ENCODE measurements around the gene GRM5.

The GRM5 gene

GRCh38 chr11:88827018-88827676 lies 238.6 kb downstream of the GRM5 start:
- no peak overlapping the region for H3K27ac ChIP-seq (ENCODE audit: low read depth, low read length)
- no peaks in the 10 kb centered on the region for H3K9me3 ChIP-seq (ENCODE audit: insufficient read depth, low read depth, low read length)
- H3K4me3 ChIP-seq (ENCODE audit: low read length): no peak overlapping the region
- no peak overlapping the region for H3K9ac ChIP-seq (ENCODE audit: low read depth, low read length)
- no peaks in the 10 kb centered on the region for H3K4me1 ChIP-seq (ENCODE audit: insufficient read depth, low read length)
- no peaks in the 10 kb centered on the region for H3K27me3 ChIP-seq (ENCODE audit: insufficient read depth, low read length)
- H3K36me3 ChIP-seq (ENCODE audit: insufficient read depth, low read length): no peaks in the 10 kb centered on the region
- 91% methylated on average over 2 of the region's 3 CpGs for WGBS

GRCh38 chr11:88819616-88820015 lies 246.2 kb downstream of the GRM5 start:
- no peak overlapping the region for H3K9ac ChIP-seq (ENCODE audit: low read depth, low read length)
- WGBS: 96% methylated on average over 3 of the region's 3 CpGs

GRCh38 chr11:88818978-88819377 lies 246.8 kb downstream of the GRM5 start:
- Histone ChIP-seq H3K9me3 (ENCODE audit: insufficient read depth, low read depth, low read length) (no peaks in the 10 kb centered on the region), H3K36me3 (ENCODE audit: insufficient read depth, low read length) (no peaks in the 10 kb centered on the region), H3K9ac (ENCODE audit: low read depth, low read length) (no peak overlapping the region), H3K27ac (ENCODE audit: low read depth, low read length) (no peak overlapping the region), H3K4me3 (ENCODE audit: low read length) (no peak overlapping the region), H3K4me1 (ENCODE audit: insufficient read depth, low read length) (no peaks in the 10 kb centered on the region), H3K27me3 (ENCODE audit: insufficient read depth, low read length) (no peaks in the 10 kb centered on the region)

More at GRCh38 chr11:88819616-88820015, 246.2 kb downstream of the GRM5 start:
- H3K36me3 ChIP-seq (ENCODE audit: insufficient read depth, low read length): no peaks in the 10 kb centered on the region
- H3K27ac ChIP-seq (ENCODE audit: low read depth, low read length): no peak overlapping the region
- H3K27me3 ChIP-seq (ENCODE audit: insufficient read depth, low read length): no peaks in the 10 kb centered on the region
- no peaks in the 10 kb centered on the region for H3K4me1 ChIP-seq (ENCODE audit: insufficient read depth, low read length)
- H3K4me3 ChIP-seq (ENCODE audit: low read length): no peak overlapping the region
- no peaks in the 10 kb centered on the region for H3K9me3 ChIP-seq (ENCODE audit: insufficient read depth, low read depth, low read length)

- no peak overlapping the region for H3K27ac ChIP-seq (ENCODE audit: low read depth, low read length)
- WGBS: 57% methylated on average over 3 of the region's 3 CpGs
- no peaks in the 10 kb centered on the region for H3K27me3 ChIP-seq (ENCODE audit: insufficient read depth, low read length)
- H3K9ac ChIP-seq (ENCODE audit: low read depth, low read length): no peak overlapping the region
- no peak overlapping the region for H3K4me3 ChIP-seq (ENCODE audit: low read length)
- no peaks in the 10 kb centered on the region for H3K36me3 ChIP-seq (ENCODE audit: insufficient read depth, low read length)
- peaks cover 15% of the 10 kb centered on the region for H3K4me1 ChIP-seq (ENCODE audit: insufficient read depth, low read length)
- H3K9me3 ChIP-seq (ENCODE audit: insufficient read depth, low read depth, low read length): no peaks in the 10 kb centered on the region
These were observed 250.3 kb downstream of the GRM5 start for GRCh38 chr11:88815505-88815904.

GRCh38 chr11:88814076-88814475 lies 251.7 kb downstream of the GRM5 start:
- H3K4me1 ChIP-seq (ENCODE audit: insufficient read depth, low read length): peaks cover 15% of the 10 kb centered on the region
- H3K9me3 ChIP-seq (ENCODE audit: insufficient read depth, low read depth, low read length): no peaks in the 10 kb centered on the region
- no peak overlapping the region for H3K9ac ChIP-seq (ENCODE audit: low read depth, low read length)
- H3K4me3 ChIP-seq (ENCODE audit: low read length): no peak overlapping the region
- H3K27me3 ChIP-seq (ENCODE audit: insufficient read depth, low read length): no peaks in the 10 kb centered on the region
- WGBS: 0% methylated on average over 1 of the region's 1 CpG
- H3K27ac ChIP-seq (ENCODE audit: low read depth, low read length): no peak overlapping the region
- no peaks in the 10 kb centered on the region for H3K36me3 ChIP-seq (ENCODE audit: insufficient read depth, low read length)

- Histone ChIP-seq H3K27me3 (ENCODE audit: insufficient read depth, low read length) (no peaks in the 10 kb centered on the region), H3K36me3 (ENCODE audit: insufficient read depth, low read length) (no peaks in the 10 kb centered on the region), H3K9ac (ENCODE audit: low read depth, low read length) (no peak overlapping the region), H3K27ac (ENCODE audit: low read depth, low read length) (no peak overlapping the region), H3K4me1 (ENCODE audit: insufficient read depth, low read length) (peaks cover 15% of the 10 kb centered on the region), H3K9me3 (ENCODE audit: insufficient read depth, low read depth, low read length) (no peaks in the 10 kb centered on the region), H3K4me3 (ENCODE audit: low read length) (no peak overlapping the region)
- no CpG with 5 or more reads among the region's 1 CpG for WGBS
These were observed 252.4 kb downstream of the GRM5 start for GRCh38 chr11:88813233-88813915.

GRCh38 chr11:88810420-88811097 lies 255.2 kb downstream of the GRM5 start:
- no peak overlapping the region for H3K4me3 ChIP-seq (ENCODE audit: low read length)
- no peak overlapping the region for H3K9ac ChIP-seq (ENCODE audit: low read depth, low read length)
- H3K27me3 ChIP-seq (ENCODE audit: insufficient read depth, low read length): no peaks in the 10 kb centered on the region
- no peak overlapping the region for H3K27ac ChIP-seq (ENCODE audit: low read depth, low read length)
- 49% methylated on average over 3 of the region's 3 CpGs for WGBS
- no peaks in the 10 kb centered on the region for H3K36me3 ChIP-seq (ENCODE audit: insufficient read depth, low read length)
- no peaks in the 10 kb centered on the region for H3K9me3 ChIP-seq (ENCODE audit: insufficient read depth, low read depth, low read length)
- peaks cover 15% of the 10 kb centered on the region for H3K4me1 ChIP-seq (ENCODE audit: insufficient read depth, low read length)

GRCh38 chr11:88809126-88809525 lies 256.7 kb downstream of the GRM5 start:
- no CpG with 5 or more reads among the region's 1 CpG for WGBS
- Histone ChIP-seq H3K4me3 (ENCODE audit: low read length) (no peak overlapping the region), H3K36me3 (ENCODE audit: insufficient read depth, low read length) (no peaks in the 10 kb centered on the region), H3K4me1 (ENCODE audit: insufficient read depth, low read length) (peaks cover 15% of the 10 kb centered on the region), H3K27me3 (ENCODE audit: insufficient read depth, low read length) (no peaks in the 10 kb centered on the region), H3K27ac (ENCODE audit: low read depth, low read length) (no peak overlapping the region), H3K9me3 (ENCODE audit: insufficient read depth, low read depth, low read length) (no peaks in the 10 kb centered on the region), H3K9ac (ENCODE audit: low read depth, low read length) (no peak overlapping the region)

- Histone ChIP-seq H3K36me3 (ENCODE audit: insufficient read depth, low read length) (no peaks in the 10 kb centered on the region), H3K4me3 (ENCODE audit: low read length) (no peak overlapping the region), H3K27me3 (ENCODE audit: insufficient read depth, low read length) (no peaks in the 10 kb centered on the region), H3K4me1 (ENCODE audit: insufficient read depth, low read length) (peaks cover 4% of the 10 kb centered on the region; the same call in 1 of the 2 replicates), H3K9ac (ENCODE audit: low read depth, low read length) (no peak overlapping the region), H3K9me3 (ENCODE audit: insufficient read depth, low read depth, low read length) (no peaks in the 10 kb centered on the region), H3K27ac (ENCODE audit: low read depth, low read length) (no peak overlapping the region)
- 93% methylated on average over 1 of the region's 1 CpG for WGBS
These were observed 258.4 kb downstream of the GRM5 start for GRCh38 chr11:88807349-88807748.

GRCh38 chr11:88806410-88806809 lies 259.4 kb downstream of the GRM5 start:
- no peaks in the 10 kb centered on the region for H3K9me3 ChIP-seq (ENCODE audit: insufficient read depth, low read depth, low read length)
- peaks cover 8% of the 10 kb centered on the region; the same call in 1 of the 2 replicates for H3K4me1 ChIP-seq (ENCODE audit: insufficient read depth, low read length)
- H3K27me3 ChIP-seq (ENCODE audit: insufficient read depth, low read length): no peaks in the 10 kb centered on the region
- no peaks in the 10 kb centered on the region for H3K36me3 ChIP-seq (ENCODE audit: insufficient read depth, low read length)
- no CpG with 5 or more reads among the region's 1 CpG for WGBS
- H3K4me3 ChIP-seq (ENCODE audit: low read length): no peak overlapping the region
- H3K9ac ChIP-seq (ENCODE audit: low read depth, low read length): no peak overlapping the region
- no peak overlapping the region for H3K27ac ChIP-seq (ENCODE audit: low read depth, low read length)

- WGBS: 78% methylated on average over 2 of the region's 2 CpGs
- no peak overlapping the region for H3K4me3 ChIP-seq (ENCODE audit: low read length)
- H3K4me1 ChIP-seq (ENCODE audit: insufficient read depth, low read length): 0 out of 2 replicates have a peak, but pooled peaks cover 7% of the 10 kb centered on the region
- no peaks in the 10 kb centered on the region for H3K9me3 ChIP-seq (ENCODE audit: insufficient read depth, low read depth, low read length)
- no peaks in the 10 kb centered on the region for H3K36me3 ChIP-seq (ENCODE audit: insufficient read depth, low read length)
- no peak overlapping the region for H3K9ac ChIP-seq (ENCODE audit: low read depth, low read length)
- H3K27me3 ChIP-seq (ENCODE audit: insufficient read depth, low read length): no peaks in the 10 kb centered on the region
- no peak overlapping the region for H3K27ac ChIP-seq (ENCODE audit: low read depth, low read length)
These were observed 264.2 kb downstream of the GRM5 start for GRCh38 chr11:88801484-88802123.
